ENCODE measurements around the gene PRKAG3. TPM values are rescaled to one million over a fixed set of nuclear protein-coding genes. Genes with fewer than 3 reads are reported as not detected.

PRKAG3 gene
- total and polyA plus RNA-seq, 9 of the 15 experiments (the other 6 are each of a cell fraction or from before 2014, with no cell fraction given): not detected

DNA sequence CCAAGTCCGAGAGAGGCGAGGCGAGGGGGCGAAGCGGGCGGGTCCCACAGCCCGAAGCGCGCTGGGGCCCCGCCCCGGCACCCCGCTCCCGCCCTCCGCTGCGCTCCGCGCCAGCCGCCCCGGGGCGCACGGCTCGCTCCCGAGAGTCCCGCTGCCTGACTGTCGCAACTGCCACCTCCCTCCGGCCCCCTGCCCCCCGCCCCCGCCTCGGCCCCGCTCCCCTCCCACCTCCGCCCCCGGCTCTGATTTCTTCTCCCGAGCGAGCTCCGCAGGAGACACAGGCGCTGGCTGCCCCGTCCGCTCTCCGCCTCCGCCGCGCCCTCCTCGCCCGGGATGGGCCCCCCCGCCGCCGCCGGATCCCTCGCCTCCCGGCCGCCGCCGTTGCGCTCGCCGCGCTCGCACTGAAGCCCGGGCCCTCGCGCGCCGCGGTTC, 28.0 kb upstream of the PRKAG3 start, which contains the start of gene WNT6 (continued):
- TF ChIP-seq PREB (CRISPR knock-in tag; IDR thresholded peaks at IDR 0.05) (no peak), SIX5 (IDR thresholded peaks at IDR 0.05; ENCODE audit: borderline replicate concordance in 1 of 2, insufficient read depth in 1 of 2, low read depth in 1 of 2, low read length in 2 of 2) (no peak), ZHX1 (conservative IDR thresholded peaks at IDR 0.05; ENCODE audit: low read length) (no peak), STAT6 (CRISPR knock-in tag; IDR thresholded peaks at IDR 0.05) (no peak), HDAC2 (IDR thresholded peaks at IDR 0.05) (no peak), ZNF449 (CRISPR knock-in tag; IDR thresholded peaks at IDR 0.05) (no peak), ERF (CRISPR knock-in tag; IDR thresholded peaks at IDR 0.05) (no peak), PHF8 (IDR thresholded peaks at IDR 0.05; ENCODE audit: borderline replicate concordance, low read length) (no peak), GABPA (tag; conservative IDR thresholded peaks at IDR 0.05; ENCODE audit: low read depth) (no peak), ATF1 (CRISPR knock-in tag; IDR thresholded peaks at IDR 0.05) (no peak), ATF1 (tag; IDR thresholded peaks at IDR 0.05) (no peak), RBM34 (IDR thresholded peaks at IDR 0.05; ENCODE audit: borderline replicate concordance, insufficient read depth, low read length) (no peak), SMARCA5 (IDR thresholded peaks at IDR 0.05) (no peak), DPF2 (IDR thresholded peaks at IDR 0.05) (no peak), ZNF589 (CRISPR knock-in tag; IDR thresholded peaks at IDR 0.05; ENCODE audit: low read depth) (no peak), SIN3B (IDR thresholded peaks at IDR 0.05; ENCODE audit: low read depth) (no peak), ZNF384 (IDR thresholded peaks at IDR 0.05; ENCODE audit: low read depth, low read length) (no peak), ZNF143 (CRISPR knock-in tag; IDR thresholded peaks at IDR 0.05) (no peak)

Data from K562 (cell line).